Activated CD4-positive, alpha-beta T cell treated with anti-CD3 and anti-CD28 coated beads, Interleukin-10, Interleukin-2, amounts not matched to agents 100 ng/mL and 50 ng/mL, durations not matched to agents 16 hours and 8 hours (primary cell): ENCODE measurements around the gene CCDC6.
A peak's percentile ranks its signal among the peaks of the same experiment; 100 is the strongest.
"Not testable (repeated sequence)": the region's sequence is repeated elsewhere in the genome, so short reads cannot be mapped to it uniquely, and the experiment has no call there.

ENCODE experiments used
- DNase-seq: peaks from one replicate; pipeline ENCODE4 v3.0.0-alpha.2; 2020

Gene CCDC6

DNA sequence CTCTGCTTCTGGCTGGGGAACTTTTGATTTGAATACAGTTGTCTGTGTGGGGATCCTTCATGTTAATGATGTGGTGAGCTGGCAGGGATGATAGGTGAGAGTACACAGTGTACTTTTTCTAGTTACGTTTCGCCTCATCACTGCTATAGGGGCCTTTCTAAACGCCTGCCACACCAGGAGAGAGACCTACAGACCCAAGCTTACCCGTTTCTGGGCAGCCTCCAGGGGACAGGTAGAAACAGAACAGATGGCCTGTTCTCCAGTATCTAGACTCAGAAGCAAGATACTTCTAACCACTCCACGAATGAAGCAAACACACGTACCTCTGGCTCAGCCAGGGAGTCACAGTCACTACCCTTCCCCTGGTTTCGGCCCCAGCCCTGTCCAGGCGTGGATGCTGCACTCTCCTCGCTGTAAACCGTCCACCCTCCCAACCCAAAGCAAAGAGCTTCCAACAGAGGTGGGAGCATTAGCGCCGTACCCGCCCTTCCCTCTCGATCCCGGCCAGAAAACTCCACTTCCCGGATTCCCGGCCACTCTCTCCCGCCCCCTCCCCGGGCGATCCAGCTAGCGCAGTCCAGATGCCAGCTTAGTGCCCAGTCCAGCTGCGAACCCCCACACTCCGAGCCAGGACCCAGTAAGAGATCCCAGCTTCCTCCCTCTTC lies 1.2 kb downstream of the CCDC6 start:
- DNase-seq = peak; percentile 87

DNA sequence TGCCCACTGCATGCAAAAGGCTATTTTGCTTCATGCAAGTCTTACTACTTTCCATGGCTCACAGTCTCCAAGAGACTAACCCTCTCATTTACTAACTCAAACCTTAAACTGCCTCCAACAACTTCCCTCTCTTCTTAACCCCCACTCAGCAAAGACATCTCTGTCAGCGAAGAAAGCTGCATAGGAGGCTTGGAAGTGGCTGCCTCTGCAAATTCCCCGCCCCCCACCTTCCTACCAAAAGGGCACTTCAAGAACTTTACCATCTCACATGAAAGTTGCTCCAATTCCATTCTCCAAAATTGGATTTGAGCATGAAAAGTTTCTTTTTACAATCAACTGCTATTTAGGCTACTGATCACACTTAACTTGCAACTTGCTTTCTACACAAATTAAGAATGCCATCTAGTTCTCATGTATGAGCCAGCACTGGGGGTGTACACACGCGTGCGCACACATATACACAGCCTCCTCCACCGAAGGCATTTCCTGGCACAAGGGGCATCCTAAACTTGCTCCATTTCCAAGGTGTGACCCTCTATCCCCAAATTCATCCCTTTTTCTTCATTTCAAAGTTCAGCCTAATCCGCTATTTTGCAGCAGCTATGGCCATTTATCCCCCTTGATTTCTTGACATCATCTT lies 1.8 kb downstream of the CCDC6 start:
- no peak for DNase-seq

DNA sequence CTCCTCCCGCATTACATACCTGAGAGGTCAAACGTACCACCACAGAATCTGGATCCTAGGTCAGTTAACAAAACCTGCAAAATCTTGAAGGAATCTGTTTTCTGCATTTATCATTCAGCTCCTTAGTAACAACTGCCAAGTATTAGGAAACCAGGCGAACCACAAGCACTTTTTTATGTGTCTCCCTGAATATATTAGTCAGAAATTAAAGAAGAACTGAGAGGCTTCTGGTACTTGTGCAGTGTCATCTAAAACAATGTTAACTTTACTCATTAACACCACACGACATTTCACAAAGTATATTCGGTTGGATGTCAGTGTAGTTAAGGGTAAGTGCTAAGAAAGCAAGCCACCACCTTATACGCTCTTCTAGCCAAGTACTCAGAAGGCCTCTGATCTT lies 2.5 kb downstream of the CCDC6 start:
- DNase-seq = peak; percentile 33

DNA sequence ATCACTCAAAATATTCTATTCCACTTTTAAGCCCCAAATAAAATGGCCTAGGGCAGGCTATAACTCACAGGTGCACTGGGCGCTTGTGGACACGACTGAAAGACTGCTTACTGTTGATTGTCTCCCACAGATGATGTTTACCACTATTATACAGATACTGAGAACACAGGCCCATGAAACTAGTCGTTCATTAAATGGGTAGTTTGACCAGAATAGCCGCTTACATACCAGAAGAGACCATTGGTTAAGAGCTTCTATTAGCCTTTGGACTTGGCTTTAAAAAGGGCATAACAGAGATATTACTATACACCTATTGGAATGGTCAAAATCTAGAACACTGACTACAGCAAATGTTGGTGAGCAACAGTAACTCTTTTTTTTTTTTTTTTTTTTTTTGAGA lies 4.3 kb downstream of the CCDC6 start:
- no peak for DNase-seq

DNA sequence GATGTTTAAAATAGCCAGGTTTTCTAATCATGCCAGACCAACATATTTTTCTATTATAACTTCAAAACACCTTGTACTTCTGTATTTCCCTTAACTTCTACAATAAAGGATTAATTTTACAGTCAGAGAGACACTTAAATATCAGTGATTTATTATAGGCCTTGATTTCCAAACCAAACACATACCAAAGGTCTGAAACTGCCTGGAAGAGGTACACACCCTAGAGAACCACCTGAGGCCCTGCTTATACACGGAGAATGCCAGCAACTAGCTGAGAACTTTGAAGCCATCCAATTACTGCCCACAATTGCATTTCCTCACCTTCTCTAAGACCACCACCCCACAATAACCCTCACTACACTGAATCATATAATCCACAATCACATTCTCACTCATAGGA lies 4.9 kb downstream of the CCDC6 start:
- DNase-seq = no peak

DNA sequence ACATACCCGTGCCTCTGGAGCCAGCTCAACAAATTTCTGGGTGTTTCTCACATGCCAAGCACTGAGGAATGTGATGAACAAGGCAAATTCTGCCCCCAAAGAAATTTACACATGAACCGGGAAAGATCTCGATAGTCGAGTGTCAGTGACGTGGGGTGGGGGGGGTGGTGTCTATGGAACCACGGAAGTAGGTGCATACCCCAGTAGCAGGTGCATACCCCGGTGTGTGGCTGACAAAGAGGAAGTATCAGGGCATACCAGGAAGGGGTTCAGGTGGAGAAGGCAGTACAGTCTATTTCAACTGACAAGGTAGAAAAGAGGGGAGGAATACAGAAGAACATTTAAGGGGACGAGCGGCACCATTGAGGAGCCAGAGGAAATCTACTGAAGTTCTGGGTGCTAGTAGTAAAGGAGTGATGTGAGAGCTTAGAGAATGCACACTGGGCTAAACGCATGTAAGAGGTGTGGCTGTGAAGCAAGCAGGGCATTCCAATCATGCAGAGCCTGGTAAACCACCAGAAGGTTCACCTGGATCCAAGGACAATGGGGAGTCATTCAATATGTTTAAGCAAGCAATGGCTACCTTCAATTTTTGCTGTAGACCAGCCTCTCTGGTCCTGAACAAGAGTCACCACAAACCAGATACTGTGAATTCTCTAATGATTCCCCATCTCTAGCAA lies 6.2 kb downstream of the CCDC6 start:
- DNase-seq = no peak

DNA sequence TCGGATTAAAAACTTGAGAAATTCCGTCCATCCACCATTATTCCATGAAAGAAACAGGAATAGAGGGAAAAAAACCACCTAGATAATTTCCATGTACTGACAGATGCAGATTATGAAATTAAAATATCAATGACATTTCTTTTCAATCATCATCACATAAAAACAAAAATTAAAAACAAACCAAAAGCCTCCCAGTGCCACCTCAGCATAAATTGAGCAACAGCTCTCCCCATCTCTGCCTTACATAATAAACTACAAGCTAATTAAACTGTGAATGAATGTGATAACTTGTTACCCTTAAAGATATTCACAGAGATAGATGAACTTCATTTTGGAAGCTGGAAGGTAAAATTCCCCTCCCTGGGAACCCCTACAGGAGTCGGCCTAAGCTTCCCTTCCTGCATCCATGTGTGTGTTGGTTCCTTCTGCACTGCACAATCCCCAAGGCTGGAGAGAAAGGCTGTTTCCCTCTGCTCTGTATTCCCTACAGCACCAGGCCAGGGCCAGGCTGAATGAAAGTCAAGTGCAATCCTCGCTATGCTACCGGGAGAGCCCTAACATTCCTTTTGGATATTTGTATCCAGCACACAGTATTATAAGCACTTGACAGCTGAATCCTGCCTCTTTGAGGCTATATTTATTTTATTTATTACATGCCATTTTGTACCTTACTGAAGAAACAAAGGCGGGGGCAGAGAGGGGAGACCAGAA lies 8.1 kb downstream of the CCDC6 start:
- no peak for DNase-seq

DNA sequence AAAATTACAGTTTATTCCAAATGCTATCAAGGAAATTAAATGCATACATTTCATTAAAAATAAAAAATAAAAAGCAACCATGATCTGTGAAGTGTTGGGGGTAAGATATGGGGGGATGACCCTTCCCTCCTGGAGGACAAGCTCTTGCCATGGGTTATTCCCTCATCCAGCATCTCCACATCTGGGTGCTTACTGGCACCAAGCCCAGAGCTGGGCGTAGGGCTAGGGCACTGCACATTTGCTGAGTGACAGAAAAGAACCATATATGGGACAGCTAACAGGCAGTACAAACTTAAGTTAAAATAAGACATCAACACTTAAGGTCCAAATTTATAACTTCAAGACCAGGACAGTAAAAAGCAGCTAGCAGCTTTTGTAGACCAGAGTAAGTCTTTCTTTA lies 10.2 kb downstream of the CCDC6 start:
- DNase-seq = no peak

DNA sequence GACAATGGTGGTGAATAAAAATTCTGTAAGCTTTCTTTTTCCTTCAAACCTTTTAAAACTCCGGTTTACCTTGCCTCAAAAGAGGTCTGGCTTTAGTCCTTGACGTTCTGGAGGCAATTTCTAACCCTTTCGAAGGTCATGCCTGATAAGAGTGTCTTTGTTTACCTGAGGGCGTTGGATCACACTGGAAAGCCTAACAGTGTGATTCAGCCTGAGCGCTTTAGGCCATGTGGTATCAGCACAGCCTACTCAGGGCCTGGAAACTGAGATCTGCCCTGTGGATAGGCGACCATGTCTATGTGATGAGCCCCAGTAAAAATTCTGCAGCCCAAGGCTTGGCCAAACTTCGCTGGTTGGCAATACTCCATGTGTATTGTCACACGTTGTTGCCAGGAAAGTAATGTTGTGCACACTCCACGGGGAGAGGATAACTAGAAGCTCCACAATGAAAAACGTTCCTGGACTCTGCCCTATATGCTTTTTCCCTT lies 10.7 kb downstream of the CCDC6 start:
- no peak for DNase-seq

DNA sequence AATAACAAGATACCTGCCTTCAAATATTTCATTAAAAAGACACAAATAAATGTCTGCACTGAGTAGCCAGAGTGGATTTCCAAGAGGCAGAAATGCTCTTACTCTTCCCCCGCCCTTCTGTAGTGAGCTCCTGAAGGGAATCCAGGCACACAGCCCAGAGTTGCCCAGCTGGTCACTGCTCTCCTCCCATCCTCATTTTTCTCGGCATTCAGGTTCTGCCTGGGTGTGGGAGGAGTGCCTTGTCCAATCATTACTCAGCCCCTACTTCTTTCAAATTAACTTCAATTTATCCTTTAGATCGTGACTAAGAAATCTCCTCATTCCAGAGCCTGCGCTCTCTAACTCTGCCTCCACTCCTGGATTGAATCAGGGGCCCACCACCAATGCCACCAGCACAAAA lies 12.2 kb downstream of the CCDC6 start:
- DNase-seq = no peak

DNA sequence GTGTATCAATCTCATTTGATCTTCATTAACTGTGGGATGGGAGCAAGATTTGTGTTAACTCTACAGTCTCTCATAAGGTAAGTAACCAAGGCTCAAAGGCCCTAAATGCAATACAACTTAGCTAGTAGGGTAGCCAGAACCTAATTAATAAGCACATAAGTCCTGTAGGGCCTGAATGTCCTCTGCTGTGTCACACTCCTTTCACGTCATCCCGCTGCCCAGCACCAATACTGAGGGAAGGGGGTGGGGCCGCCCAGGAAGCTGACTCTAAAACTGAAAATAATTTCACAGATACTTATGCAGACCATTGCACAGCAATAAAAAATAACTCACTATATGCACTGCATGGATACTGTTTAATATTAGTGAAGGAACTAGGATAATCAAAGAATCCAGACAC lies 13.7 kb downstream of the CCDC6 start:
- no peak for DNase-seq

DNA sequence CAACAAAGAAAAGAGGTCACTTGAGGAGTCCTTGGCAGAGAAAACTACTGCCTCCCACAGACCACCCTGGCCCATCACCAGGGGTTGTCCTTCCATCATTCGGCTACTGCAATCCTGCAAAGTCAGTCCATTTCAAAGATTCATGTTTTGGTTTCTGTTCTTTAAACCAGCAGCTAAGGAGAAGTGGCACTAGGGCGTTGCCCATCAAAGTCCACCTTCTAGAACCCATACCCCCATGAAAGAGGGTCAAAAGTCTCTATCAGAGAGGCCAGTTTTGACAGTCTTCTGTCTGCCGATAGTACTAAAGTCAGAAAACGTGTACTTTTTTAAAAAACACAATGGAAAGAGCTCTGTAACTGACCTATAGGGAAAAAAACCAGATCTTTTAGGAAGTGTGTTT lies 14.4 kb downstream of the CCDC6 start:
- DNase-seq = no peak

DNA sequence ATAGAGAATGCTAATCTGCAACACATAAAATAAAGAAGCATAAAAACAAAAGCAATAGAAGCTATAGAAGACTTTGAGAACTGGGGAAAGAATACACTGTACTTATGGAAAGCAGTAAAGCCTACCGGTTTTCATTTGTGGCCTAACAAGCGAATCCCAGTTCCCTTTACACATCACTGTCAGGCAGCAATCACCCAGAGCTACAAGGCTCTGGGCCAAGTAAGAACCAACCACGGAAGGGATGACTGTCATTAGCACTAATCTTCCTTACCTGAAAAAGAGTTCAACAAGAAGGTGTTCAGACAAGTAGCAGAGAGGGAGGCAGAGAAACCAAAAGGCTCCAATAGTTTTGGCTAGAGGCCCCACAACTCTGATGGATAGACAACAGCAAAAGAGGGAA lies 15.0 kb downstream of the CCDC6 start:
- no peak for DNase-seq

DNA sequence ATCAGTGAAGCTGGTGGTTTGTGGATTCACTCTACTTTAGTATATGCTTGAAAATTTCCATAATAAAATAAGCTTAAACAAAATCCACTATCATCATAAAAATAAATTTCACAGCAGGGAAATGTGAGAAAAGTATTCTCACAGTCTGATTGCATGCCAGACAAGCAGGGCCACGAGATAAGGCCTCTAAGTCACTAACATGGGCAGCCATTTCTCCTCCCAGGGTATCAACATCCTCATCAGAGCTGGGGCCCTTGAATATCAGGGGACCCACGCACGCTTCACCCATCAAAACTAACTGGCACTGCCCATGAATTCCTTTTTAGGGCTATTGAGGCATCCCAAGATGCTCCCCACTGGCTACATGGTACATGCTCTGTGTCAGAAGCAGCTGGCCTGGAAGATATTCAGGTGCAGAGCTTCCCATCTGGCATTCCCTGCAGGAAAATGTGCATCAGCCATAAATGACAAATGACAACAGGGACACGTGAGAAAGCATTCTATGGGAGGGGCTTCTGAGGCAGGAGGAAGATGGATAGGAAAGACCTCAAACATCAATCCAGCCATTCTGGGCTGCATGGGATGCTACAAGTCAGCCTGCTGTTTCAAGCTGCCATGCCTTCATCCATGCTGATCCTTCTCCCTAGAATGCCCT lies 17.4 kb downstream of the CCDC6 start:
- no peak for DNase-seq

DNA sequence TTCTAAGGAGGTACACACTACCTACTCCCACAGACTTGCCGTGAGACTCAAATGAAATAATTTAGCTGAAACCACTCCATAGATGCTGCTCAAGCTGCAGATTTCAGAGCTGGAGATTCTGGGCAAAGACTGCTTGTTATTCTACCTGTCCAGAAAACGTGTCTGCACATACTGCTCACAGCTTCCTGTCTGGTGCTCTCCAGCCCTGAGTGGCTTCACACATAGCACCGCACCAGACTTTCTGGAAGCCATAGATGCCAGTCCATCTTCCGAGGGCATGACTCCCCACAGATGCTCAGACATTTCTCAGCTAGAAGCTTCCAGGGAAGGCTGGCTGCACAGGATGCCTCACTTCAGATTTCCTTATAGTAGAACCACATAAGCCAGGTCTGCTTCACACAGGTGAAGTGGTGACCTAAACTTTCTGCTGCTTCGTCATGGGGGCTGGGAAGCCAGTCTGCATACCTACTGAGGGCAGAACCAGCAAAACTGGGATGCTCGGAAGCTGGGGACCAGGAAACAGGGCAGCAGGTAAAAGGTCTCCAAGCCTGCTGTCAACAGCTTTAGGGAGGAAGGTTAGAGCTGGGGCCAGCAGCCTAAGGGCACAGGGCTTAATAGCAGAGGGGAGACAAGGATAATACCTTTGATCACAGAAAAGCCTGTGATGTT lies 18.2 kb downstream of the CCDC6 start:
- no peak for DNase-seq

DNA sequence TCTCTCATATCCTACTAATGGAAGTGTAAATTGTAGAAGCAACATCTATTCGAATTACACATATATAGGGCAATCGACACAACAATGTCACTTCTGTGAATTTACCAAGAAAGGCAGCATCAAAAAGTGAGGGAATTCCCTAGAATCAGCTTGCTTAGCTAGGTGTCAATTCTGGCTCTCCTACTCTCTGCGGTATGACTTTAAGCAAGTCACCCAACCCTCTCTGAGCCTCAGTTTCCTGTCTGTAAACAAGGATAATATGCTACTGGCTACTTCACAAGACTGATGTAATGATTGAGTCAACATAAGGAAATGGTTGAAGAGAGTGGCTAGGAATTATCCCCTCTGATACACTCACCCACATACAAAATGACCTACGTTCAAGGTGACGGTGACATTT lies 19.4 kb downstream of the CCDC6 start:
- peak; percentile 76 for DNase-seq

DNA sequence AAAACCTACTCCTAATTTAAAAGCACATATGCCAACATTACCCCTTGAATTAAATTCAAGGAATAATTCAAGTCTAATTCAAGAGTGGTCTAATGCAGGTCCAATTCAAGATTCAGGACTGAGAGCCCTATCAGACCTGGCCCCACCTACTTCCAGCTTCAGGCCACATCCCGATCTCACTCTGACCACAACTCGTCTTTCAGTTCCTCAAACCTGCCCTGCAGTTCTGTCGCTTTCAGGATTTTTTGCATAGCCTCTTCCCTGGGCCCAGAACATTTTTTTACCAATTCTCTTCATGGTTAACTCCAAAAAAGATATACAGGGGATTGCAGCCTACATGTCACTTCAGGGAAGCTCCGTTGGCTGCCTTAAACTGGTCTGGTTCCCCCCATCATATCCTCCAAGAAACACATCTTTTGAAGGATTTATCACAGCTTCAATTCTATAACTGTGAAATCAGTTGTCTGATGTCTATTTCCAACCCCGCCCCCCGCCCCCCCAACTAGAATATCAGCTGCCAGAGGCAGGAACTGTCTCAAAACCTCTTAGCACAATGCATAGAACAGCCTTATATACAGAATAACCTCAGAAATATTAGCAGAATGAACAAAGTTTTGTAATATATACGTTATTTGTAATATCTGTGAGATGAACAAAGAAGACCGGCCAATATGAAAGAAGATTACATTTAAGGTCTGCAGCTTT lies 20.8 kb downstream of the CCDC6 start:
- DNase-seq = peak; percentile 63

DNA sequence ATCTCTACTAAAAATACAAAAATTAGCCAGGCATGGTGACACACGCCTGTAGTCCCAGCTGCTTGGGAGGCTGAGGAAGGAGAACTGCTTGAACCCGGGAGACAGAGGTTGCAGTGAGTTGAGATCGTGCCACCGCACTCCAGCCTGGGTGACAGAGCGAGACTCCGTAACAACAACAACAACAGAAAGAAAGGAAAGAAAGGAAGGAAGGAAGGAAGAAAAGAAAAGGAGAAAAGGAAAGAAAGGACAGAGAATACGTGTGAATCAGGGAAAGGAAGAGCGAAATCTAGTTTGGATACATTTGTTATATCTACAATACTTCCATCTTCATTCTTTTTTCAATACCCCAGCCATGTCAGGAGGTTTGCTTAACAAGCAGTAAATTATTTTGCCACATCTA lies 21.5 kb downstream of the CCDC6 start:
- not testable (repeated sequence) for DNase-seq

DNA sequence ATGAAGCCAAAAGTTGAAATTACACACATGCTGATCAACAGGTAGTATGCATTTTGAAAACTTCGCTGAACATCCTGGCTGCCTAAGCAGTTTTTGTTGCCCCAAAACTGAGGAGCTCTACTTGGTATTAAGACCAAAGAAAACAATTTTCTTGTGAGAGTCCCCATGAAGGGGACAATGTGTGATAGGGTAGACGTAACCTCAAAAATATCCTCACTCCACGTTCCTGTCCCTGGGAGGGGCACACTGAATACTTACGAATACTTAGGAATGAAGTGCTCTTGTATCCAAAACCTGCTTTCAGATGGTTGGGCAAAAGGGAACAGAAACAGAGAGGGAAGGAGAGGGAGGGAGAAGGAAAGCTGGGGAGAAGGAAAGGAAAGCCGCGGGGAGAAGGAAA lies 24.7 kb downstream of the CCDC6 start:
- peak; percentile 17 for DNase-seq

DNA sequence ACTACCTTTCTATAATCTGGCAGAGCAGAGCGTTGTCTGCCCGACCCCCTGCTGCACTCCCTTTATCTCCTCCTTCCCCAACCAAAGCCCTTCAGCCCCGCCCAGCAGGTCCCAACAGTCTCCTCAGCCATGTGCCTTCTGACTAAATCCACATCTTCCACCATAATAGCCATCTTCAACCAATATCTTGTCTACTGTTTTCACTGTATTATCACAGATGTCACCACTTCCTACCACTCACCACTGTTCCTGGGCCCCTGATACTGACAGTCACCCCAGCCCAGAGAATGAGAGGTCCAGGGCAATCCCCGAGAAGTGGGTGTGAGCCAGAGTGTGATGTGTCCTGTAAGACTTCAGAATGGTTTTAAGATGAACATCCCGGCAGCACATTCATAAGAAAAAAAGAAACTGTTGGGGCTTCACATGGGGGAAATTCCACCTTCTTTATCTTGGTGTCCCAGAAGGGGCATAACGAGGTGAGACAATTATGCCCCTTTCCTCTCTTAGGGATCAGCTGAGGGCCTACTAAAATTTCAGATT lies 25.3 kb downstream of the CCDC6 start:
- peak; percentile 95 for DNase-seq

DNA sequence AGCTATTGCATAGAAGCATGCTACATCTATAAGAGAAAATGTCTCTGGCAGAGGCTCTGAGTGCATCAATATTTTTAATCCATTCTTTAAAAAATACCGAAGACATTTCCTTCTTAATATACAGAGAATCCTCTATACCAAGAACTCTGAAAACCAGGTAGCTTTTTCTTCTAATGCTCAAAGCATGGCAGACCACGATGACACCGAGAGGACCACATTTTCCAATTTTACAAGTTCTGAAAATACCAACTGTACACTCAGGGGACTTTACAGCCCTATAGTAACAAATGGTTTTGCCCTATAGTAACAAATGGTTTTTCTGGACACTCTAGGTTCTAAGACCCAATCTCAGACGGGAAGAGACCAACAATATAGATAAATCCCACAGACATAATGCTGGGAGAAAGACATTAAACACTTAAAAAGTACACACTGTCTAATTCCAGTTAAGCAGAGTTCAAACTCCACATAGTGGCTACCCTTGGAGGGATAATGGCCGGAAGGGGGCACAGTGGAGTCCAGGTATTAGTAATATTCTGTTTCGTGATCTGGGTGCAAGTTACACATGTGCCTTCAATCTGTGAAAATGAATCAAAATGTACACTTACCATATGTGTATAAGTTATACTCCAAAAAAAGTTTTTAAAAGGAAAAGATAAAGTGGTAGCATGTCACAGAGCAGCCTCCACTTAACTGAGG lies 26.2 kb downstream of the CCDC6 start:
- DNase-seq = peak; percentile 34
